GM12875 (cell line): Measurements from ENCODE around the gene ATG10.

Source experiments
- H3K4me3 ChIP-seq: one replicate; pipeline ENCODE4 v1.5.1; 2011; ENCODE audit warnings: low read depth, low read length, control low read depth
- TF ChIP-seq, protein P1 (sequence below): IDR thresholded peaks from 2 replicates; pipeline ENCODE4 v1.5.1; 2011; ENCODE audit warnings: low read depth, mild to moderate bottlenecking, control low read depth, inconsistent platforms, low read length, moderate library complexity, borderline replicate concordance; ENCODE audit not compliant: insufficient read depth

Gene ATG10

DNA sequence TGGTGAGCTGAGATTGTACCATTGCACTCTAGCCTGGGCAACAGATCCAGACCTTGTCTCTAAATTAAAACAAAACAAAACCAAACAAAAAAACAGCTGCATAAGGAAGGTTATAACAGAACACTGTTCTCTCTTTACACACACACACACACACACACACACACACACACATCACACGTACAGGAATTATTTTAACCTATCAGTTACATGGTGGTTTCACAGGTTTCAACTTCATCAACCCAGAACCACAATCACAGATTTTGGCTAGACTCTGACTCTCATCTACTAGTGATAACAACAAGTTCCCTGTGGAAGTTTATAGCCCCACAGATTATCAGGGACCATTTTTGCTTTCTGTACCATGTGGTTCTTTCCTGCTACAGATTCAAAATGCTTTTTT, 246.1 kb downstream of the ATG10 start:
- TF ChIP-seq, protein P1, sequence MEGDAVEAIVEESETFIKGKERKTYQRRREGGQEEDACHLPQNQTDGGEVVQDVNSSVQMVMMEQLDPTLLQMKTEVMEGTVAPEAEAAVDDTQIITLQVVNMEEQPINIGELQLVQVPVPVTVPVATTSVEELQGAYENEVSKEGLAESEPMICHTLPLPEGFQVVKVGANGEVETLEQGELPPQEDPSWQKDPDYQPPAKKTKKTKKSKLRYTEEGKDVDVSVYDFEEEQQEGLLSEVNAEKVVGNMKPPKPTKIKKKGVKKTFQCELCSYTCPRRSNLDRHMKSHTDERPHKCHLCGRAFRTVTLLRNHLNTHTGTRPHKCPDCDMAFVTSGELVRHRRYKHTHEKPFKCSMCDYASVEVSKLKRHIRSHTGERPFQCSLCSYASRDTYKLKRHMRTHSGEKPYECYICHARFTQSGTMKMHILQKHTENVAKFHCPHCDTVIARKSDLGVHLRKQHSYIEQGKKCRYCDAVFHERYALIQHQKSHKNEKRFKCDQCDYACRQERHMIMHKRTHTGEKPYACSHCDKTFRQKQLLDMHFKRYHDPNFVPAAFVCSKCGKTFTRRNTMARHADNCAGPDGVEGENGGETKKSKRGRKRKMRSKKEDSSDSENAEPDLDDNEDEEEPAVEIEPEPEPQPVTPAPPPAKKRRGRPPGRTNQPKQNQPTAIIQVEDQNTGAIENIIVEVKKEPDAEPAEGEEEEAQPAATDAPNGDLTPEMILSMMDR = no peak
- no peak overlapping the region for H3K4me3 ChIP-seq

DNA sequence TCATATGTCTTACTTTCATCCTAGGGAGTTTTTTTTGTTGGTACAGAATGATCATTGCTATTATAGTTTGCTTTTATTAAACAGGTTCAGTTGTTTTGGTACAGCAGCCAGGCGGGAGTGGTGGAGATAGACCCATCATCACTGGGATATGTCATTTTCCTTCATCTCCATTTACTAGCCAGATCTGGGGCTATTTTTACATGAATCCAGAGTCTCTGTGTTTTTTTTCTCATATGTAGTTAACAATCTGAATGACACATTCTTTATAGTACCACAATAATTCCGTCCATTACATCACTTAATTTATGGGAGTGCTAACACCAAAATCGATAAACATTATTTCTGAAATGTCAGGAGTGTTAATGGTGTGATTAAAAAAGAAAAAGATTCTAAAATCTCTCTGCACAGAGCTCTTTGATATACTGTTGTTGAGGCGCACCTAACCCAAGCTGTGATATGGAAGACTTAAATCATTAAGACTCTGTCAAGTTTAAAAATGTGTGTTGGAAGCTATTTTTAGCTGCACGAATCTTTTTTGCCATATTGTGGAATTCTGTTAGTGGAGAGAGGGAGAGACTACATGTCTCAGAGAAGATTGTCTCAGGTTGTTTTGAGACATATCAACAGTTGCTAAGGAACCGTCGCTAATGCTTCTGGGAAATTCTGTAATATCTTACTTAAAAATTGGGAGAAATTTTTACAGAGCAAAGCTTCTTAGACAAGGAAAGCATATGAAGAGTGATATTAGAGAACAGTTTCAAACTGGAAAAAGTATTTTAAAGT, 246.7 kb downstream of the ATG10 start:
- TF ChIP-seq, protein P1 = no peak
- H3K4me3 ChIP-seq = no peak overlapping the region

DNA sequence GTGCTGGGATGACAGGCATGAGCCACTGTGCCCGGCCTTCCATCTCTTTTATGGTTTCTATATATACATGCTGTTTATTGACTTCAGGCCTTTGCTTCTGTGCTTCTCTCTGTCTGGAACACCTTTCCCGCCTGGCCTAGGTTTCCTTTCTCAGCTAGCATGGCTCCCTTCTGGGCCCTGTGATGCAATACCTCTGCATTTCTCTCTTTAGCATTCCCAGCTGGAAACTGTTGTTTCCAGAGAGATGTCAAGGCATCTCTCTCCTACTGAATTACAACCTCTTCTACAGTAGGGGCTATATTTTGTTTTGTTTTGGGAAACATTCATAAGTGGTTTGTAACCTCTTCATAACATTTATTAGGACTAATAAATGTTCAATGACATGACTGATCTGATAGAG, 249.2 kb downstream of the ATG10 start:
- H3K4me3 ChIP-seq = no peak overlapping the region
- TF ChIP-seq, protein P1 = no peak

DNA sequence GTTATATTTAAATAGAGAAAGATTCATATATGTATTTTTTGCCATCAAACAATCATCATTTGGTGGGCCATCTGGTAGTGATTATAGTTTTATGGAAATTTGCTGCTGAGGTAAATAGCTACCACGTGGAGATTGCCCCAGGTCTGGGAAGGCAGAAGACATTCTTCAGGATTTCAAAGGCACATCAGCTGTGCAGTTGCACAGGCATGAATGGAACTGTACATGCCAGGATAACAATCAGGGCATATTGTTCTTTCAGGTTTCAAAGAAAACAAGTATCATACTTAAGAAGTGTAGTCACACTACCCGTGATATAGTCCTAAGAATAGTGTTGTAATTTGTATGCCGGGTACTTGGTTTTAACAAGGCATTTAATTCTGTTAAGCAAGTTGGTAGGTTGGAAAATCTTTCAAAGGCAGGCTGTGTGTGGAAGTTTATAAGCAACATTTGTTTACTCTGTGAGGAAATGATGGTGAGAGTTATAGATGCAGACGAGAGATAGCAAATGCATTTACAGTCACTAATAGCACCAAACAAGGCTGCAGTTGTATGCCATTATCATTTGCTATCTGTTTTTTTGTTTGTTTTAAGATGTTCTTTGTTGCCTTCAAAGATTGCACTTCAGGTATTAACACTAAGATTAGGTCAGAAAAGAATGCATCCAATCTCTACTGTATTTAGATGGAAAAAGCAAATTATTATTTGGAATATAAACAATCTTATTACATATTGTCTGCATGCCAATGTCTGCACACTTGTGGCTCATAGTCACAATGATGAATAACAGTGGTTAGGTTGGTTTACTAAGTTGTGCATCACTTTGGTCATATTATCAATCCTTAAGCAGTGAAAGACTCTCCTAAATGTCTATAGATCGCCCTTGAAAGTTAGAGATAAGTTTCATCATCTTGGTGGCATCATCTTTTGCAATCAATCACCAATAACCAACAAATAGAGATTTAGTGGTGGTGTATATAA, 251.1 kb downstream of the ATG10 start:
- no peak overlapping the region for H3K4me3 ChIP-seq
- TF ChIP-seq, protein P1 = no peak

DNA sequence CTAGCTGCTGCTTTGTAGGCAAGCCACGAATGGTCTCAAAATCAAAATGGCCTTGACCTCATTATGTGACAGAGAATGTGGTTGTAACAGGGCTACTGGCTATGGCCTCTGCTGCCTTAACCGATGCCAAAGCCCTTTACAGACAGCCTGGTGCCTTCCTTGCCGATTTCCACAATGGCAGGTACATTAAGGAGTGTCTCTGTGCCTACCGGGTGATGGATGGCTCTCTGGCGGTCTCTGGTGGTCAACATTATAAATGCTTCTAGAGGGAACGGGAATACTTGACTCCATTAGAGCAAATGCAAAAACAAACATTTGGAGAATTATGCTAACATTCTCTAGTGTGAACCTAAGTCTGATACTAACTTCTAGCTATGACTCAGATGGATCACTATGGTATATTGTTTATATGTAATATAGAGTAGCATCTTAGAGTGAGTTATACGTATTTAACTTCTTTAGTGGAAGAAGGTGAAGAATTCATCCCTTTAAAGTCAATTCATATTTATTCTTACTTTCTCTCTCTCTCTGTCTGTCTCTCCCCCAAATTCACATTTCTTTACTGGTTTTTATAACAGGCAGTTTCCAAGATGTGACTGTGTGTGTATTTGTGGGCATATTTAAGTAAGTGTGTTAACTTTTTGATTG, 253.8 kb downstream of the ATG10 start:
- TF ChIP-seq, protein P1 = peak; percentile 75; the same call in 1 of the 2 replicates
- H3K4me3 ChIP-seq = no peak overlapping the region

DNA sequence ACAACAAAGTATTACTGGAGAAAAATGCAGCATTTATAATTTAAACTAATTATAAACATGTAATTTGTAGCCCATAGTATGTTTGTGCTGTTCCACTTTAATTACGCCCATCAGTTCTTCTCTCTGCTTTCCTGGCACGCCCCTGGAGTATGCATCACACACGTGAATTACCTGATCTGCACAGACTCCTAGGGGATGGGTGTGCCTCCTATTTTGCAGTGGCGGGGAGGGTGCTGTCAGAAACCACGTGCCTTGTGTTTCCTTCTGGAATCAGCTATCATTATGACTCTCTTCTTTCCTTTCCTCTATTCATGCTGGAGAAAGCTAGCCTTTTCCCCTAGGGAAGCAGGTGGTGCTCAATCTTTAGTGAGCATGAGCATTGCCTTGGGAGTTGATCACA, 263.1 kb downstream of the ATG10 start:
- TF ChIP-seq, protein P1 = no peak

More for the DNA sequence above, 263.1 kb downstream of the ATG10 start:
- H3K4me3 ChIP-seq = no peak overlapping the region
